Endothelial cell of hepatic sinusoid (primary cell): ENCODE data around the gene GHITM.

Source experiments
- in situ Hi-C: cut with HindIII; loops from 2 replicates; pipeline ENCODE4 v1.10.0; 2017; ENCODE audit warnings: low sequenced_read_pairs

Gene GHITM

DNA sequence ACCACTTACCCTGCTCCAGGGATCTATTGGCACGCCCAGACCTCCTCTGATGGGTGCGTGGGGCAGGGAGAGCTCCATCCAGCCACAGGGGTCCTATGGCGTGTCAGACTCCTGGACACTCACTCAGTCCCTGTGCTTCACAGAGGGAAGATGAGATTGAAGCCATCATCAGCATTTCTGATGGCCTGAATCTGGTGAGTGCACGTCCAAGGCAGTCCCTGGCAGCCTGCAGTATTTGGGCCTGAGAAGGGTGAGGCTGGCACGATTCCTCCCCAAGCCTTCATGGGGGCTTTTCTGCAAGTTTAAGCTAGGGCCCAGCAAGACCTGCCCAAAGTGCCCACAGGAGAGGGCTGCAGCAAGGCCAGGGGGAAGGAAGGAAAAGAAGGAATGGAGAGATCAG, 58.3 kb downstream of the GHITM start:
- in situ Hi-C loops, result no loop called here

DNA sequence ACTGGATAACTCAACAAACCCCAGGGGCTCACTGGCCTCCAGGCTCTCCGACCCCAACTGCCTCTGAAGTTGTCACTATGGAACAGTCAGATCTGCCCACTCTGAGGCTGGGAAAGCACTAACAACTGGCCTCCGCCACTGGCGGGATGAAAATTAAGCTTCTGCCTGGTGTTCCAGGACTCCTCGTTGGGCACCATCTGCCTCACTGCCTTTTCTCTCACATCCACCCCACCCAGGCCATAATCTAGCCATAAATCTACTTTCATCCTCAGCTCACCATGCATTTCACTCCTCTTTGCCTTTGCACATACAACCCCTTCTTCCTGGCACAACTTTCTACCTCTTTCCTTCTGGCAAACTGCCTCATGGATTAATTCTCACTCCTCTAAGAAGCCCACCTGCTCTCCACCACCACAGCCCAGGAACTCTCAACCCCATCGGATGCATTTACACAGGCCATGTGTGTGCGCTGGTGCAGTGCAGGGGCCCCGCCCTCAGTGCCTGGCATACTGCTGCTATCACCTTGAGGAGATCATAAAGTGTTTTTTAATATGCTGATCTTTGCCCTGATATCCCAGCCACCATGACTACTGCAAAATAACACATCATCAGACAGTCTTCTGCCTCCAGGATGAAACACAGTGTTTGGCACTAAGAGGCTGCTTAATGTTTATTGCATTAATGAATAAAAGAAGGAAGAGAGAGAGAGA, 59.1 kb downstream of the GHITM start:
- in situ Hi-C loops, result no loop called here

DNA sequence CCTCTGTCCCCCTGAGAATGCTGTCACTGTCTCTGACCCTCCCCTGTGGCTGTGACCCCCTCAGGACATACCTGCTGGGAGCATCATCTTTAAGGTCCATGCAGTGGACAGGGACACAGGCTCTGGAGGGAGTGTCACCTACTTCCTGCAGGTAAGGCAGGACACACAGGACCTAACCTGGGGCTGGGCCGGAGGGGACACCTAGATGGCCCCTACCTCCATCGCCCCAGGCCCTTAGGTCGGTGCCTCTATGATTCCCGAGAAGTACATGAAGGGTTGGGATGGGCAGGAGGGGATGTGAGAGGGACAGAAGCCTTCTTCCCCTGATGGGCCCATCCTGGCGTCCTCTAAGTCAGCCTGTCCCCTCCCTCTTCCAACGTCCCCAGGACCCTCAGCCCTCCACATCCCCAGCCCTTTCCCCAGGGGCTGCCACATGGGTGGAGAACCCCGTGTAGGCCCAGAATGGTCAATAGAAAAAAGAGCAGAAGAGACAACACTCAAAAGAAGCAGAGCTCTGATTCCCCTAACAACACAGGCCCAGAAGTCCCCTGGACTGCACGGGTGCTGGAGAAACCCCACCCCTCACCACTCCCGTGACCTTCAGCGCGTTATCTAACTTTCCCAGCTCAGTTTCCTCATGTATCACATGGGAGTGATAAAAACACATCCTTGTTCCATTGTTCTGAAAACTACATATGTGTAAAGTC, 61.4 kb downstream of the GHITM start:
- in situ Hi-C loops, result no loop called here

DNA sequence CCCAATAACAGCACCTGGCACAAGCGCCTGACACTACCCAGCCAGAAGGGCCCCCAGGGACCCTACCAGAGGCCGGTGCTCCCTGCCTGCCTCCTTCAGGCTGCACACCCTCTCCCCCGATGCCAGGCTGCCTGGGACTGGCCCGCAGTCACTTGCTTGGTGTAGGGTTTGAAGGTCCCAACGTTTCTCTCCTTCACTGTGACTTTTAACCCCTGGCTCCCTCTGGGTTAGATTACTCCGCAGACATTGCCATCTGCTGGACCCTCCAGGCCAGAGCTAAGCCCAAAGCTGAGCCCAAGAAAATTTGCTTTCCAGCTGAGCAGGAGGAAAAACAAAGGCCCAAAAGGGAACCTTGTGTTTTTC, 61.9 kb downstream of the GHITM start:
- in situ Hi-C loops, result no loop called here

DNA sequence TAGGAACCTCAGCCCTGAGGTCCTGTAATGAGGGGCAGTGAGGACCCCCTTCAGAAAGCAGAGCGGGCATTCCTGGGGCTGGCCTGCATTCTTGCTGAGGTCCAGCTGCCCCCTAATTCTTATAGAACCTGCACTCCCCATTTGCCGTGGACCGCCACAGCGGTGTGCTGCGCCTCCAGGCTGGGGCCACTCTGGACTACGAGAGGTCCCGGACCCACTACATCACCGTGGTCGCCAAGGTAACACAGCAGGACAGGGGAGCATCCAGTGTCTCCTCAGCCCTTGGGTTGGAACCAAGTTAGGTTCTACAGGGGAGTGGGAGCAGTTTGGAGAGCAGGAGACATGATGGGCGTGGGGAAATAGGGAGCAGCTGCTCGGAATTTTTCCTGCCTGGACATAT, 62.4 kb downstream of the GHITM start:
- in situ Hi-C loops, result no loop called here

DNA sequence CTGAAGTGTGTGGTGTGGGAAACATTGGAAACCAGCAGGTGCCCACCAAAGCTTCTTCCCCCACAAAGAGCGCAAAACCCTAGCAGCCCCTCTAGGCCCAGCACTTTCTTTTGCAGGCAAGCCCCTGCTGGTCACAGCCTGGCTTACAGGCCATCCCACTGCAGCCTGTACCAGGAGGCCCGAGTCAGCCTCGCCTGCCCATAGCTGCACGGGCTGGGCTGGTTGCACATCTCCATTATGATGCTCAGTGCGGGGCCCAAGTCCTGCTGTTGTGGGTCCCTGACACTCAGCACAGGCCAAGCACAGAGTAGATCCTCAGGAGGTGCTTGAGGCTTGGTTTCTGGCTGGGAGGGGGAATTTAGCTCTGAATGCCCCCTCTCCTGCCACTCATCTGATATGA, 63.0 kb downstream of the GHITM start:
- in situ Hi-C loops, result no loop called here
